GM21717 (cell line): ENCODE measurements around the gene FNDC3B.

Experiments
- ATAC-seq: cut with Tn5 transposase; IDR thresholded peaks from one replicate; pipeline ENCODE4 v1.9.1; 2021; ENCODE audit warnings: mild to moderate bottlenecking, moderate library complexity; ENCODE audit not compliant: unreplicated experiment

The FNDC3B gene

GRCh38 chr3:172277151-172277652 lies 237.8 kb downstream of the FNDC3B start:
- ATAC-seq = no peak

- no peak for ATAC-seq
Observed at GRCh38 chr3:172279191-172279640, 239.8 kb downstream of the FNDC3B start.

- ATAC-seq = no peak
Observed at GRCh38 chr3:172279974-172280373, 240.6 kb downstream of the FNDC3B start.

DNA sequence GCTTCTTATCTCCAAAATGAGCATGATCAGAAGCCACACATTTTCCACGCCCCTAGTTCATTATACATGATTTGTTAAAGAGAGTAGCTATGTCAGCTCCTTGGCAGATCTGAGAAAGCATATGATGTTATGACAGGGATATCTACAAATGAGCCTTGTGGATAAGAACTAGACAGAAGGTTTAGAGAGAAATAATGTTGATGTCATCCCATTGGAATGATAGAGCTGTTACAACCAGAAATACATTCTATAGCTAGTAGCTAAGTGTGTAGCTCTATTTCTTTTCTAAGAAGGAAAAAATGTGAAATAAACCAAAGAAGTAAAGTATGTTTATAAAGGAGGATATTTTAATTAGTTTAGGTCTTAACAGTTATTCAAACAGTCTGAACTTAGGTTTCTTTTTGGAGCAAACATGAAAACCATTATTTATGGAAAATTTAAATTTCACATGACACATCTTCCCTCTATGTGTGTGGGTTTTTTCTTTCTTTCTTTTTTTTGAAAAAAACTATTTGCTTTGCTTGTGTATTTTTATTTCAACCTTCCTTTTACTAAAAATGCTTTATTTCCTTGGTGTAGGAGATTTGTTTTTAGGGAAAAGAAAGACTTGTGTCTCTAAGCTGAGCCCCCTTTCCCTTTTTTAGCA lies 241.2 kb downstream of the FNDC3B start:
- ATAC-seq = no peak

DNA sequence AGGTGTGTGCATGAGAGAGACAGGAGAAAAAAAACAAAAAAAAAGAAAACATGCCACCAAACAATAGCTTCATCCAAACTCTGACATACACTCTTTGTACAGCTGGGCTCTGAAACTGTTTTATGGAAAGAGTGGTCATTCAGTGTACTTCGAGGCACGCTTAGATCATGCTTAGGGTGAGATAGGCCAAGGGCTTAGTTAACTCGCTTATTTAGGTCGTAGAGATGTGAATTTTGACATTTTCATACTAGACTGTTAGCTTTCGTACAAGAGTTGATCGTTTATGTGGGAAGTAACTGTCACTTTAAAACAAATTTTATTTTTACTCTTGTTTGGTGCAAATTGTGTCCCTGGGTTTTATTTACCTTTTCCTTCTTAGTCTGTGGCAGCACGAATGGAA lies 242.5 kb downstream of the FNDC3B start:
- ATAC-seq = no peak

GRCh38 chr3:172282850-172283249 lies 243.5 kb downstream of the FNDC3B start:
- no peak for ATAC-seq

- no peak for ATAC-seq
Observed at GRCh38 chr3:172283841-172284357, 244.5 kb downstream of the FNDC3B start.

DNA sequence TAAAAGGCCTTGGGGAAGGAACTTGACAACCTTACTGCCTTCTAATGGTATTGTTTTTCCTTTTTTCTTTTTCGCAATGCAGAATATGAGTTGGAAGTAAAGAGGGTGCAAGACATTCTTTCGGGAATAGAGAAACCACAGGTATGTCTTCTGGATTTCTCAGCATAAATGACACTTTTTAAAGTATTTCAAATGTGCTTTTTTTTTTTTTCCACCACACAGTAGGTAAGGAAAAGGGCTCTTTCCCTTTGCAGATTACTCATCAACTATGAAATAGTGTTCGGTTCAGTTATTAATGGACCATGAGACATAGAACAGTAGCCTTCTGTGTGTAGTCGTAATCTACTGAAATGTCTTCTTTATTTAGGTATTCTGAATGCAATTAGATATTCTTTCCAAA lies 246.5 kb downstream of the FNDC3B start:
- no peak for ATAC-seq

DNA sequence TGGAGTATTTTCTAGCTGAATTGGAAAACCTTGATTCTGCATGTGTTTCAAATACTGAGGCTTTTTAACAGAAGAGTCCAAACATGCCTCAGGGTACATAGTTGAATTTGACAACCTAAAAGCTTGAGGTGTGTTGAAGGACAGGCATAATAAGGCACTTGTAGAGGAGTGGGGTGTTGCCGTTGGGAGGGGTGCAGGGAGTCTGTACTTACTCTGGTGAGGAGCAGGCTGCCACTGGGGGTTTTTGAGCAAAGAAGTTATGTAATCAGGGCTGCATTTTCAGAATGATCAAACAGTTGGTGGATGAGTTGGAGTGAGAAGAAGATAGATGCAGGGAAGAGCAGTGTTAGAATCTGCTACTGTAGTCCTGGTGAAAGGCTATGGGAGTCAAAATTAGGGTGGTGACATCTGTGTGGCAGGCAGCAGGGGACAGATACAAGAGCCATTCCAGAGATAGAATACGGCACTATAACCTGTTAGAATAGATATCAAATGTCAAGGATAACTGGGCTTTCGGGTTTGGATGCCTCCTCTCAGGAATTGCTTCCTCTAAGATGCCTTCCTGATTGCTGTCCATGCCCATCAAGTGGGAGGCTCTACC lies 247.3 kb downstream of the FNDC3B start:
- ATAC-seq = no peak

DNA sequence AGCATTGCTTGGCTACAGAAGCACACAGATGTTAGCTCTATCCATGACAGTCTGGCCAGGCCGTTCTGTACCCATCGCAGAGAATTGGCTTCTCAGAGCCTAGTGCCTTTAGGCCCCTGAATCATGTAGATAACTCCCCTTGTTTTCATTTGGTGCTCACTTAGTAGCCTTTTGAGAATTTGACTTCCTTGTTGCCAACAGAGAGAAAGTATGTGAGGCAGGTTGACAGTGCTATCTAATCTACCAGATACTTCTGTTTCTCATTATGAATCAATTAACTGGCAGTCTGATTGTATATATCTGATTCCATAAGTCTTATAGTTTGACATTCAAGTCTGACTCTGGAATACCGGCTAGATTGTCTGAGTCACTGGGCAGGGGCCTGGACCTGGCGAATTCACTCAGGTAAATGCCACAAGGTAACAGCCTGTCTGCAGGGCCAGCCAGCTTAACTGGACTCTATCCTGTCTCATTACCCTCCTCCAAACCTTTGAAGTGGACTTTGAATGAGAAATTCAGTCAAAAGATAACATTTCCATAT lies 248.6 kb downstream of the FNDC3B start:
- no peak for ATAC-seq

DNA sequence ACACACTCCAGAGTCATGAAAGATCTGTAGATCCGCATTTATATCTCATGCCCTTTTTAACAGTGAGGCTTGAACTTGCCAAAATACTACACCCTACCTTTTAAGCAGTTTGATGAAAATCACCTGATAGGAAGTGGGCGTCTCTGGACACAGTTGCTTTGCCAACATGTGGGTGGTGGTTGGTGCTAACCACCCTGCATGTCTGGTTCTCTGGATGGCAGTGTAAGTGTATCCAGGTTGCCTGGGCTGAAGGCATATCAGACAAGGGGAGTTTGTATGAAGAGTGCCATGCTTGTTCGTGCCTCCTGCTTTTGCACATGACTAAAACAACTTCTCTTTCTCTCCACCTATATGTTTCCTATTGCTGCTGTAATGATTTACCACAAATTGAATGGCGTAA lies 249.3 kb downstream of the FNDC3B start:
- ATAC-seq = no peak

- ATAC-seq = no peak
Observed at GRCh38 chr3:172289583-172289982, 250.2 kb downstream of the FNDC3B start.

GRCh38 chr3:172290457-172290856 lies 251.1 kb downstream of the FNDC3B start:
- no peak for ATAC-seq

GRCh38 chr3:172291650-172292049 lies 252.3 kb downstream of the FNDC3B start:
- no peak for ATAC-seq

DNA sequence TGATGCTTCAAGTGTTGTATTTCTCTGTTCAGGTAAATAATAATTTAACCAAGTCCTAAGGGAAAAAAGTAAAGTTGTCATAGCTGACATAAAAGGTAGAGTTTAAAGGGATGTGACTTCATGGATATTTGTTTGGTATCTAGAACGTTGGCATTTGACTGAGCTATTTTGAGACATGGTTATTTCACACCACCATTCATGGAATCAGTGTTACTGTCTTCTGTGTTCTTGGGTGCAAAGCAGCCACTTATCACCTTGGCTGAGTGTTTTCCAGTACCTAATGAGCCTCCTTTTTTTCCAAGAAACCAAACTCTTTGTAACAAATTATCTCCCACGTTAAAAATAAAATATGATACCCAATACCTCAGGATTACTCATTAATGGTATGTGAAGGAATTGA lies 253.0 kb downstream of the FNDC3B start:
- ATAC-seq = no peak

GRCh38 chr3:172293093-172293492 lies 253.7 kb downstream of the FNDC3B start:
- no peak for ATAC-seq

GRCh38 chr3:172294223-172294806 lies 254.9 kb downstream of the FNDC3B start:
- no peak for ATAC-seq

DNA sequence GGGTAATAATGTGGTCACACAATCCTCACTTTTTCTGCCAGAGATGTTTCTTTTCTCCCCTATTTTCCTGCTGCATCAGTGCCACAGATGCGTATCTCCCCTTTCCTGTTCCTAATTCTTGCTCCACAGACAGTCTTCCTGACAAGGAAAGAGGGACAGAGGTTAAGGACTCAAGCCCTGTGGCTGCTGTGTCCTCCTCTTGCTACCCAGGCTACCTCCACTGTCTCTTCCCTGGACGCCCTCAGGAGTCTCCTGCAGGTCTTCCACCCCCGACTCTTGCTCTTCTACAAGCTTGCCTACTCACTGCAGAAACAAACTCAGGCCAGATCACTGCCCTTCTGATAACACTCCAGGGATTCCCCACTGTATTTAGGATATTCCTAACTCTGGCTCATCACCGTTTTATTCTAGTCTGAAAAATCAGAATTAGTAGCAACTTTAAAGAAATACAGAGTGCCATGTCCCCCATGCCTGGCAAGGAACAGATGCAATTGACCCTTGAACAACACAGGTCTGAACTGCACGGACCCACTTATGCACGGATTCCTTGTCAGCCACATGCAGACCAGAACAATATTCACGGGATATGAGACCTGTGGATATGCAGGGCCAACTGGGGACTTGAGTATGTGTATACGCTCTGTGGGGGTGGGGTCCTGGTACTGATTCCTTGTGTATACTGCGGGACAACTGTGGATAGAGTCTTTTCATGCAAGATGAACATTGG lies 257.0 kb downstream of the FNDC3B start:
- ATAC-seq = no peak

DNA sequence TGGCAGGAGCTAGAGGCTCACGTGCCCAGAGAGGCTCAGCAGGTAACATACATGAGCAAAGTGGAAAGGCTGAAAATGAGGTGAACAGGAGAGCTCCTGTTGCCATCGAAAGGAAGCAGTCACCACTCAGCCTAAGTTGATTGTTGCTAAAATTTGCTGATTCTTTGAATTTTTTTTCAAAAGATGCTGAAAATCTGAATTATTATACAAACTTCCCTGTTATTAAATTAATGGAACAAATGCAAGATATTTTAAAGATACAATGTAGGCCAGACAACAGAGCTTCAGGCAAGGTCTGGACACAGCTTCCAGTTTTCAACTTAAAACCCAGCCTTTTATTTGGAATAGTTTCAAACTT lies 257.6 kb downstream of the FNDC3B start:
- no peak for ATAC-seq

GRCh38 chr3:172298247-172298646 lies 258.9 kb downstream of the FNDC3B start:
- no peak for ATAC-seq

DNA sequence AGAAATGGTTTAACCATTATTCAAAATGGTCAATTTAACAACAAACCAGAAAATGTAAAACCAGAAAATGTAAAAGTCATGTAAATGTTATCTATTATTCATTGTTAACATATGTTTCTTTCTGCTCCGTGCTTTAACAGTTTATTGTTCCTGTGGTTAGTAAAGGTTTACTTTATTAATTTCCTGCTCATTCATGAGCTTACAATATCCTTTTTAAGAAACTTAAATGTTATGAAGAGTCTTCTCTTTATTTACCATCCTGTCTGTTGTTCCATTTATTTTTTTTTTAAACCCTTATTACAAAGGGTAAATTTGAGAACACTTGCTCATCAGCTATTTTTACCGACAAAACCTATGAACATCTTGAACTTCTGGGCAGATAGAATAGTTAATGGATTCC lies 260.8 kb downstream of the FNDC3B start:
- no peak for ATAC-seq
